SKM-1 (cell line): ENCODE data around the gene SFXN3.

Experiments used
- DNase-seq: peaks from one replicate; lab custom pipeline; 2025; ENCODE audit not compliant: unreplicated experiment; lab: John Stamatoyannopoulos, UW

Gene SFXN3

DNA sequence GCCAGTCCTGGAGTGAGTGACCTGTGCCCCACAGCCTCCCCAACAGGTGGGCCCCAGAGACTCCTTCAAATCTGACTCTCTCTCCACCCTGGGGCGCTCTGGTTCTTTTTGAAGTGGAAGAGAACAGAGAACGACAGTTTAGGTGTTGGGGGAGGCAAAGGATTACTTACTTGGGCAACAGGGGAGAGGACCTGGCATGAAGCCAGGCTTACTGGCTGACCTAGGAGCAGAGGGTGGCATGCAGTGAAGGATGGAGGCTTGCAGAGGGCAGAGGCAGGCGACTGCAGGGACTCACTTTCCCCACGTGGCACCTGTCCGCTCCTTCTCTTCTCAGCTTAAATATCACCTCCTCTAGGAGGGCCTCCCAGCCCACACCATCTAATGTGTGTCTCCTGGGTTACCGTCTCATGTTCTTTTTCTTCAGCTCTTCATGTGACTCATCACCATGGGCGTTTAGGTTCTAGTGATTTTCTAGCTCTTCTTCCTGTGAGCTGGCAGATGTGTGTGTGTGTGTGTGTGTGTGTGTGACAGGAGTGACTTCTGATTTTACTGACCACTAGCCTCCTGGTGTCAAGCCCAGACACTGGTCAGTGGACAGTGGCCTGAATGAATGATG lies 16.0 kb upstream of the SFXN3 start:
- DNase-seq = no peak

DNA sequence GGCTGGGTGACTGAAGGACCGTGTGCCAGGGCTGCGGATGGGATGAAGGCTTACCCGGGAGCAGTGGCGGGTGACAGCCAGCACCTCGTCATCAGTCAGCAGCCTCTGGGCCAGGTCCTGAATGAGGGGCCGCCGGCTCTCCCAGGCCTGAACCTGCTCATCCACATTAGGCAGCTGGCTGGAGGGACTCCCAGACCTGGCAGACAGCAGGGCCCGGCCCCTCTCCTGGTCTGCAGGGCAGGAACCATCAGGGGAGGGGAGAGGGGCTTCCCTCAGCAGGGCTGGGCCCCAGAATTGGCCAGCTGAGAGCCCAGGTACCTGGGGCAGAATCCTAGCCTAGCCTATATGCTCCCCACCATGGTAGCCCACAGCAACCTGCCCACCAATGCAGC lies 15.5 kb upstream of the SFXN3 start:
- no peak for DNase-seq

- no peak for DNase-seq
Measured at GRCh38 chr10:101016814-101017213, 14.2 kb upstream of the SFXN3 start.

GRCh38 chr10:101018118-101018599 lies 12.9 kb upstream of the SFXN3 start:
- DNase-seq = peak; percentile 26

GRCh38 chr10:101018600-101019439 lies 12.2 kb upstream of the SFXN3 start:
- peak; percentile 40 for DNase-seq

- DNase-seq = peak; percentile 40
Measured at GRCh38 chr10:101019440-101019703, 11.7 kb upstream of the SFXN3 start.

DNA sequence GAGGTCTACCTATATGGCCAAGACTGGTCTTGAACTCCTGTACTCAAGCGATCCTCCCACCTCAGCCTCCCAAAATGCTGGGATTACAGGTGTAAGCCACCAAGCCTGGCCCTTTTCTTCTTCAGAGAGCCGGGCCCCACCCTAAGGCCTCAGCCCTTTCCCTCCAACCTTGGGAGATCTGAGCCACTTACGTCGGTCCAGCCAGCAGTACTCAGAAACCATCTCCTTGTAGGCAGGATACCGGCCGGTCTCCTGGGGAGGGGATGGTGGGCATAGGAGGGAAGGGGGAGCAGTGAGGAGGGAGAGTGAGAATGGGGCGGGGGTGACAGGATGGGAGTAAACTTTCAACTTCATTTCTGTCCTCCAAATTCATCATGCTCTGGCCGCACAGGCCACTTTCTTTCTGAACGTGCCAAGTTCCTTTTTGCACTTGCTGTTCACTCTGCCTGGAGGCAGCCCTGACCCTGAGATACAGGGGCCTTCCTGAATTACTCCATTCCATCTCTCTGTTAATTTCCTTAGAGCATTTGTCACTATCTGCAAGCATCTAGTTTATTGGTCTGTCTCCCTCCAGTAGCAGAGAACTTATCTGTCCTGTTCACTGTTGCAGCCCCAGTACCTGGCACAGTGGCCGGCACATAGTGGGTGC lies 10.5 kb upstream of the SFXN3 start:
- no peak for DNase-seq

DNA sequence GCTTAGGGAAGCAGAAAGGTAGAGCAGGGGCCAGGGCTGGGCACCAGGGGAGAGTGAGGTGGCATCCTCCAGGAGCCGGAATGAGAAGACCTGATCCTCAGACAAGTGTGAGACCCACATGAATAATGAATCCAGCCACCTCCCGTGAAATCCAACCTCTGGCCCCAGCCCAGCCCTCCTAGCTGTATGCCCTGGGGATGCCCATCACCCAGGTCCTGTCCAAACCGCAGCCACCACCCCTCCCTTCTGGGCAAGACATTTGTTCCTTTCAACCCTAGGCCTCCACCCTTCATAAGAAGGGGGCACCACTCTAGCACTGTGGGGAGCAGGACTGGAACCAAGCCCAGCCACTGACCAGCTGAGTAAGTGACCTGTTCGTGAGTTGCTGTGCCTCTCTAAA lies 9.8 kb upstream of the SFXN3 start:
- no peak for DNase-seq

DNA sequence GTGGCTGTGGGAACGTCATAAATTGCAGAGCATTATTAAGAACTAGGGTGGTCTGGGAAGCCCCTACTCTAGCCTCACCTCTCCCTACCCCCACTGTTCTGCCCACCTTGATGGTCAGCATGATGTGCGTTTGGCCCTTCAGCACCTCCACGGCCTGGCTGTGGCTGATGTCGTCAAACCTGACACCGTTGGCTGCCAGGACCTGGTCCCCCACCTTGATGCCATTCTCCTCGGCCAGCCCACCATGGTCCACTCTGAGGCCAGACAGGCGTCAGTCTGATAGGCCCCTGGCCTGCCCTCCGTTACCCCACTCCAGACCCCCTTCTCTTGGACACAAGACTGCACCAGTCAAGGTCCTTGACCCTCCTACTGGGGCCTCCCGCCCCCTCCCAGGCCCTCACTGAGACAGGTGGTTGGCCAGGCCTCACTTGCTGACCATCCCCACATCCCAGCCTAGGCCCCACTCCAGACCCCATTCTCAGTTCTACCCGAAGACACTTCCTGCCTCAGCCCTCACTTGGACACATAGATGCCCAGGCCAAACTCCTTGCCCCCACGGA lies 9.3 kb upstream of the SFXN3 start:
- no peak for DNase-seq

- no peak for DNase-seq
Measured at GRCh38 chr10:101022967-101023705, 7.9 kb upstream of the SFXN3 start.

DNA sequence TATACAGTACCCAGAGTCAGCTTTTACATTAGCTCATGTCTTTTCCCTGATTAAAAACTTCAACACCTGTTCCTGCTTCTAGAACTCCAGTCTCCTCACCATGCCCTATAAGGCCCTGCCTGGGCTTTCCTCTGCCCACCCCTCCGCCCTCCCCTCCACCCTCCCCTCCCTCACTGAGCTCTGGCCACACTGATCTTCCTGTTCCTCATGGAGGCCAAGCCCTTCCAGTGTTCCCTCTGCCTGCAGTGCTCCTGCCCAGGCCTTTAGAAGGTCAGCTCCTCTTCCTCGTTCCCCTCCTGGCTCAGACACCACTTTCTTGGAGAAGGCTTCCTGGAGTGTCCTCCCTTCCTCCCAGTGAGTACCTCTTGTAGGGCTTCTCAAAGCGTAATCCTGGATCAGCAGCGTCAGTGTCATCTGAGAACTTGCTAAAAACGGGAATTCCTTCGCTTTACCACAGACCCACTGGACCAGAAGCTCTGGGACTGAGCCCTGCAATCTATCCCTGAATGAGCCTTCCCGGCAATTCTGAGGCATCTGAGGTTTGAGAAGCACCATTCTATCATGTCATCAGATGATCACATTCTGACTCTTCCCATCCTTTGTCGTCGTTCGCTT lies 3.8 kb upstream of the SFXN3 start:
- DNase-seq = no peak

DNA sequence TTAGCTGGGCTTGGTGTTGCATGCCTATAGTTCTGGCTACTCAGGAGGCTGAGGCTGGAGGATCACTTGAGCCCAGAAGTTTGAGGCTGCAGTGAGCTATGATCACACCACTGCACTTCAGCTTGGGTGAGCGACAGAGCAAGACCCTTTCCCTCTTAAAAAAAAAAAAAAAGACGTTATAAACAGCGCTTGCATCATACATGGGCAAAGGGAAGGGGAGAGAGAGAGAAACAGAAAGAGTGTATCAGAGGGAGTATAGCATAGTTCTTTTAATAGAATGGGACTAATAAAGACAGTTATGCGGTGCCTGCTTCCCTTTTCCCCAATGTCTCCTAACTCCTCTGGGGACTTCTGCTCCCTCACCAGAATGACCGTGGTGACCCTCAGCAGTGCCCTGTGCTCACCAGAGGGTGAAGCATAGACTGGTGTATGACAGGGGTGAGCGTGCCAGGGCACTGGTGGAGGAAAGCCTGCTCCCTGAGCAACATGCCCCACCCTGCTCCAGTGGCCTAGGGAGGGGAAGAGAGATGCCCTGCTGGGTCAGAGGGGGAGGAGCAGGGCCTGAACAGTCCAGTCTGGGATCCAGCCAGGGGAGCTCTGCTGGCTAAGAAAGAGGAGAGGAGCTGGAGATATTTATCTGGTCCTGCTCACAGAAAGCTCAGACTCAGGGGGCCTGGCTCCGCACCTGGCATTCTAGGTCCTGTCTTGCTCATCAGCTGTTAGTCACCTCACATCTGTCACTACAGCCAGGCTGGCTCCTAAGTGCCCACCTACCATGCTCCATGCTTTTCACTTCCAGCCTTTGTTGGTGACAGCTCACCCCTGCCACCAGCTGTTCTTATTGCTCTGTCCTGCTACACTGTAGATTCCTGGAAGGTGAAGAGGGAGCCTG lies 2.3 kb upstream of the SFXN3 start:
- DNase-seq = no peak

- no peak for DNase-seq
Measured at GRCh38 chr10:101029520-101030295, 1.3 kb upstream of the SFXN3 start.

- DNase-seq = no peak
Measured at GRCh38 chr10:101030496-101031127, 422 bp upstream of the SFXN3 start.

GRCh38 chr10:101031796-101032636 lies 982 bp downstream of the SFXN3 start:
- DNase-seq = no peak

GRCh38 chr10:101032637-101033224 lies 1.7 kb downstream of the SFXN3 start:
- DNase-seq = peak; percentile 21

- no peak for DNase-seq
Measured at GRCh38 chr10:101033276-101033675, 2.2 kb downstream of the SFXN3 start.
